ENCODE results near the gene PRKCB. TPM values are rescaled to one million over a fixed set of nuclear protein-coding genes. Genes with fewer than 3 reads are reported as not detected.

The PRKCB gene
- total RNA-seq, 4 donors from 2014 or later: 0.51 to 1.3 (median 1.1) TPM

GRCh38 chr16:23832882-23833281, 2.9 kb upstream of the PRKCB start:
- Histone ChIP-seq H3K27ac (no peak overlapping the region), H3K36me3 (no peaks in the 10 kb centered on the region), H3K9me3 (no peaks in the 10 kb centered on the region), H3K4me3 (no peak overlapping the region), H3K4me1 (no peaks in the 10 kb centered on the region), H3K27me3 (peaks cover 19 to 28% (median 24%) of the 10 kb centered on the region in 3 donors)
- ATAC-seq (no peak), DNase-seq (no peak)
- in situ Hi-C loops (cut with MboI; ENCODE audit: low sequenced_read_pairs in 4 of 4): no loop called here
- TF ChIP-seq POLR2A (IDR thresholded peaks at IDR 0.05): no peak
- no peak for TF ChIP-seq CTCF (IDR thresholded peaks at IDR 0.05 in 4 of 5, conservative IDR thresholded peaks at IDR 0.05 in 1 of 5)
- intact Hi-C loops (cut with DNase I; ENCODE audit: low total_unique reads): no loop called here

- Histone ChIP-seq H3K4me1 (no peaks in the 10 kb centered on the region), H3K4me3 (no peak overlapping the region), H3K27ac (no peak overlapping the region), H3K27me3 (peaks cover 19 to 28% (median 25%) of the 10 kb centered on the region in 3 donors), H3K36me3 (no peaks in the 10 kb centered on the region), H3K9me3 (no peaks in the 10 kb centered on the region)
- no peak for TF ChIP-seq POLR2A (IDR thresholded peaks at IDR 0.05)
- no peak for TF ChIP-seq CTCF (IDR thresholded peaks at IDR 0.05 in 4 of 5, conservative IDR thresholded peaks at IDR 0.05 in 1 of 5)
- no peak for DNase-seq
- no peak for ATAC-seq
- in situ Hi-C loops (cut with MboI; ENCODE audit: low sequenced_read_pairs in 4 of 4): no loop called here
- intact Hi-C loops (cut with DNase I; ENCODE audit: low total_unique reads): no loop called here
Observed at GRCh38 chr16:23833504-23833903, 2.3 kb upstream of the PRKCB start.

- H3K4me3 ChIP-seq: no peak overlapping the region
- no peak overlapping the region for H3K27ac ChIP-seq
- in situ Hi-C loops (cut with MboI; ENCODE audit: low sequenced_read_pairs in 4 of 4): no loop called here
- peaks cover 19 to 28% (median 28%) of the 10 kb centered on the region in 3 donors for H3K27me3 ChIP-seq
- ATAC-seq (no peak), DNase-seq (no peak)
- H3K9me3 ChIP-seq: no peaks in the 10 kb centered on the region
- no peaks in the 10 kb centered on the region for H3K36me3 ChIP-seq
- TF ChIP-seq POLR2A (IDR thresholded peaks at IDR 0.05) (no peak), CTCF (IDR thresholded peaks at IDR 0.05 in 4 of 5, conservative IDR thresholded peaks at IDR 0.05 in 1 of 5) (no peak)
- intact Hi-C loops (cut with DNase I; ENCODE audit: low total_unique reads): no loop called here
- H3K4me1 ChIP-seq: no peaks in the 10 kb centered on the region
Observed at GRCh38 chr16:23833960-23834685, 1.7 kb upstream of the PRKCB start.

- Histone ChIP-seq H3K9me3 (no peaks in the 10 kb centered on the region), H3K36me3 (no peaks in the 10 kb centered on the region), H3K4me3 (peak overlapping the region in 2 of 4 donors; percentile 13 to 30), H3K27ac (no peak overlapping the region), H3K27me3 (peaks cover 19 to 31% (median 28%) of the 10 kb centered on the region in 3 donors), H3K4me1 (no peaks in the 10 kb centered on the region)
- no peak for ATAC-seq
- no peak for TF ChIP-seq CTCF (IDR thresholded peaks at IDR 0.05 in 4 of 5, conservative IDR thresholded peaks at IDR 0.05 in 1 of 5)
- no peak for TF ChIP-seq POLR2A (IDR thresholded peaks at IDR 0.05)
- no peak for DNase-seq
- intact Hi-C loops (cut with DNase I; ENCODE audit: low total_unique reads): no loop called here
- in situ Hi-C loops (cut with MboI; ENCODE audit: low sequenced_read_pairs in 4 of 4): no loop called here
Observed at GRCh38 chr16:23836078-23836403, 258 bp downstream of the PRKCB start.

All from gastrocnemius medialis (tissue), 4 donors.